ENCODE data around the gene IL23R.

Gene IL23R

GRCh38 chr1:67173988-67174387 is 7.7 kb downstream of the IL23R start:
- no peak for TF ChIP-seq CTCF (IDR thresholded peaks at IDR 0.05; ENCODE audit: insufficient read depth, low read depth, low read length, missing control alignments)
- H3K4me3 ChIP-seq (ENCODE audit: low read depth, low read length) = no peak overlapping the region
- no peak for DNase-seq (ENCODE audit: low read depth)

GRCh38 chr1:67174716-67175284 is 8.5 kb downstream of the IL23R start:
- peak; percentile 58 for DNase-seq (ENCODE audit: low read depth)
- H3K4me3 ChIP-seq (ENCODE audit: low read depth, low read length) = no peak overlapping the region
- TF ChIP-seq CTCF (IDR thresholded peaks at IDR 0.05; ENCODE audit: insufficient read depth, low read depth, low read length, missing control alignments) = no peak

GRCh38 chr1:67175530-67176087 is 9.4 kb downstream of the IL23R start:
- DNase-seq (ENCODE audit: low read depth) = no peak
- H3K4me3 ChIP-seq (ENCODE audit: low read depth, low read length) = no peak overlapping the region
- TF ChIP-seq CTCF (IDR thresholded peaks at IDR 0.05; ENCODE audit: insufficient read depth, low read depth, low read length, missing control alignments) = no peak

- DNase-seq (ENCODE audit: low read depth) = no peak
- TF ChIP-seq CTCF (IDR thresholded peaks at IDR 0.05; ENCODE audit: insufficient read depth, low read depth, low read length, missing control alignments) = no peak
- no peak overlapping the region for H3K4me3 ChIP-seq (ENCODE audit: low read depth, low read length)
Observed at GRCh38 chr1:67184838-67185421, 18.7 kb downstream of the IL23R start.

GRCh38 chr1:67188137-67188536 is 21.9 kb downstream of the IL23R start:
- no peak overlapping the region for H3K4me3 ChIP-seq (ENCODE audit: low read depth, low read length)
- no peak for DNase-seq (ENCODE audit: low read depth)
- TF ChIP-seq CTCF (IDR thresholded peaks at IDR 0.05; ENCODE audit: insufficient read depth, low read depth, low read length, missing control alignments) = no peak

- DNase-seq (ENCODE audit: low read depth) = peak; percentile 32
- no peak for TF ChIP-seq CTCF (IDR thresholded peaks at IDR 0.05; ENCODE audit: insufficient read depth, low read depth, low read length, missing control alignments)
- no peak overlapping the region for H3K4me3 ChIP-seq (ENCODE audit: low read depth, low read length)
Observed at GRCh38 chr1:67189953-67190352, 23.7 kb downstream of the IL23R start.

- TF ChIP-seq CTCF (IDR thresholded peaks at IDR 0.05; ENCODE audit: insufficient read depth, low read depth, low read length, missing control alignments) = no peak
- no peak for DNase-seq (ENCODE audit: low read depth)
- H3K4me3 ChIP-seq (ENCODE audit: low read depth, low read length) = no peak overlapping the region
Observed at GRCh38 chr1:67190410-67190809, 24.2 kb downstream of the IL23R start.

All from GM12865 (cell line).